Activated CD4-positive, alpha-beta memory T cell treated with anti-CD3 and anti-CD28 coated beads, Interleukin-2, amount 10 ng/mL, durations not matched to agents 7 days and 5 days (primary cell): ENCODE measurements around the gene PGPEP1. TPM values are rescaled to one million over a fixed set of nuclear protein-coding genes. Genes with fewer than 3 reads are reported as not detected.
"Not testable (repeated sequence)": the region's sequence is repeated elsewhere in the genome, so short reads cannot be mapped to it uniquely, and the experiment has no call there.

Experiments
- CTCF ChIA-PET: fragments of 350-600 bp; sonication (Branson Sonifier 250); formaldehyde crosslinking; loops from one replicate; lab custom pipeline; 2021; ENCODE audit warnings: antibody characterized with exemption, inconsistent platforms; lab: Charles Lee
- POLR2A ChIA-PET: fragments of 350-600 bp; sonication (Branson Sonifier 250); formaldehyde crosslinking; loops from one replicate; lab custom pipeline; 2021; ENCODE audit warnings: antibody characterized with exemption; lab: Charles Lee
- DNase-seq: peaks from one replicate; pipeline ENCODE4 v3.0.0-alpha.2; 2020
- H3K27ac Mint-ChIP-seq: one replicate; pipeline ENCODE4 v1.8.0; 2021; ENCODE audit warnings: mild to moderate bottlenecking, mixed read lengths
- H3K27me3 Mint-ChIP-seq: one replicate; pipeline ENCODE4 v1.8.0; 2021; ENCODE audit warnings: mixed read lengths
- H3K36me3 Mint-ChIP-seq: one replicate; pipeline ENCODE4 v1.8.0; 2021; ENCODE audit warnings: low read depth, mixed read lengths
- H3K4me1 Mint-ChIP-seq: one replicate; pipeline ENCODE4 v1.8.0; 2021; ENCODE audit warnings: mixed read lengths
- H3K4me3 Mint-ChIP-seq: one replicate; pipeline ENCODE4 v1.8.0; 2021; ENCODE audit warnings: mild to moderate bottlenecking, mixed read lengths
- H3K9me3 Mint-ChIP-seq: one replicate; pipeline ENCODE4 v1.8.0; 2021; ENCODE audit warnings: mixed read lengths
- total RNA-seq, 2 experiments: library from RNA; stranded (reverse); gene quantifications; one replicate each; pipeline ENCODE4 v1.2.3, GENCODE V29; 2021

Gene PGPEP1
- total RNA-seq, 2 experiments from 2014 or later: 42.7 to 44.0 TPM

DNA sequence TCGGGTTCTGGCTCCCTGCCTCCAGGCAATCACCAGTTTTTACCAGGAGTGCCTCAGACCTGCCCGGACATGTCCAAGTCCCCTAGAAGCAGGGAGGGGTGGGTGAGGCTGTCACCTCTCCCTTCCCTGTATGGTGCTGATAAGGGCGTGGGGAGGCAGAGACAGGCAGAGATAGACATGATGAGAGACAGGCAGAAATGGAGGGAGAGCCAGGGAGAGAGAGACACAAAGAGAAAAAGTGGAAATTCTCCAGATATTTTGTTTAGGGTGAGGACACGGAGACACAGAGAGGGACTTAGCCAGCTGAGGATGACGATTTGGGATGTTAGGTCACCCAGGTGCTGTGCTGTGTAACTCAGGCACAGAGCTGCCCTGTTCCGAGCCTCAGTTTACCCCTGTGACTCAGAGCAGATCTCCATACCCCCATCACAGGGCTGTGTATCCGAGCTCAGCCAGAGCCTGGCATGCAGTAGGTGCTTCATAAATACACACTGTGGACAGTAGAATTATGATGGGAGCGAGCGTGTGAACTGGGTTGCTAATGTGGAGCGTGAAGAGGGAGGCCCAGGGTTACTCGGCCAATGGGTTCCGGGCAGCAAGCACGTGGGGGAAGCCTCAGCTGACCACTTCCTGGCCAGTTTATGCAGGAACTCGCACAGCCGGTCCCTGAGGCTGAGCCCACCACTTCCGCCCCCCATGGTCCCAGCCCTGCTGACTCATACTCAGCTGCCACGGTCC, 33.7 kb downstream of the PGPEP1 start:
- peaks cover 17% of the 10 kb centered on the region for H3K4me1 Mint-ChIP-seq
- no peaks in the 10 kb centered on the region for H3K27me3 Mint-ChIP-seq
- peak overlapping the region; percentile 51 for H3K27ac Mint-ChIP-seq
- H3K36me3 Mint-ChIP-seq: no peaks in the 10 kb centered on the region
- CTCF ChIA-PET: interaction anchor here (0.5 to 1.0 kb wide), 5 partner anchors 14 to 98 kb away, joined by 3 to 4 read pairs (median 3); no protein-coding TSS in a partner anchor
- peak; percentile 83 for DNase-seq
- no peaks in the 10 kb centered on the region for H3K9me3 Mint-ChIP-seq
- POLR2A ChIA-PET: interaction anchor here (1.1 kb wide), 1 partner anchor 47 kb away, joined by 5 read pairs; no protein-coding TSS in a partner anchor
- H3K4me3 Mint-ChIP-seq: no peak overlapping the region

GRCh38 chr19:18377026-18377425, 36.6 kb downstream of the PGPEP1 start:
- Mint-ChIP-seq H3K27ac (no peak overlapping the region), H3K4me1 (peaks cover 20% of the 10 kb centered on the region), H3K27me3 (peaks cover 3% of the 10 kb centered on the region), H3K4me3 (no peak overlapping the region), H3K9me3 (no peaks in the 10 kb centered on the region), H3K36me3 (no peaks in the 10 kb centered on the region)
- CTCF ChIA-PET: interaction anchor here (0.7 to 1.6 kb wide), 3 partner anchors 11 to 38 kb away, joined by 3 to 7 read pairs (median 3); no protein-coding TSS in a partner anchor
- DNase-seq: no peak
- POLR2A ChIA-PET: no interaction called here

- Mint-ChIP-seq H3K9me3 (no peaks in the 10 kb centered on the region), H3K27me3 (peaks cover 6% of the 10 kb centered on the region), H3K36me3 (no peaks in the 10 kb centered on the region), H3K4me3 (no peak overlapping the region), H3K27ac (no peak overlapping the region), H3K4me1 (peaks cover 3% of the 10 kb centered on the region)
- DNase-seq: no peak
- CTCF ChIA-PET: interaction anchor here (0.6 to 2.0 kb wide), 4 partner anchors 9 to 134 kb away, joined by 3 to 12 read pairs (median 4); no protein-coding TSS in a partner anchor
- POLR2A ChIA-PET: interaction anchor here (1.1 kb wide), 1 partner anchor 14 kb away, joined by 6 read pairs; no protein-coding TSS in a partner anchor
These were observed 39.7 kb downstream of the PGPEP1 start for GRCh38 chr19:18379803-18380747.

- Mint-ChIP-seq H3K9me3 (no peaks in the 10 kb centered on the region), H3K27me3 (peaks cover 12% of the 10 kb centered on the region), H3K4me3 (no peak overlapping the region), H3K27ac (no peak overlapping the region), H3K4me1 (peaks cover 3% of the 10 kb centered on the region), H3K36me3 (no peaks in the 10 kb centered on the region)
- POLR2A ChIA-PET: interaction anchor here (0.5 to 1.1 kb wide), 2 partner anchors 15 to 174 kb away, joined by 3 to 6 read pairs; no protein-coding TSS in a partner anchor
- DNase-seq: no peak
- CTCF ChIA-PET: interaction anchor here (0.6 to 2.0 kb wide), 2 partner anchors 8 to 13 kb away, joined by 4 to 12 read pairs; no protein-coding TSS in a partner anchor
These were observed 40.4 kb downstream of the PGPEP1 start for GRCh38 chr19:18380843-18381242.

GRCh38 chr19:18383622-18384021, 43.2 kb downstream of the PGPEP1 start:
- DNase-seq, H3K27ac Mint-ChIP-seq, POLR2A ChIA-PET, H3K4me3 Mint-ChIP-seq, H3K36me3 Mint-ChIP-seq, H3K9me3 Mint-ChIP-seq: not testable (repeated sequence)
- Mint-ChIP-seq H3K27me3 (peaks cover 34% of the 10 kb centered on the region), H3K4me1 (peaks cover 17% of the 10 kb centered on the region)
- CTCF ChIA-PET: interaction anchor here (0.7 to 0.8 kb wide), 2 partner anchors 27 to 55 kb away, joined by 3 read pairs; no protein-coding TSS in a partner anchor

- no peaks in the 10 kb centered on the region for H3K36me3 Mint-ChIP-seq
- peaks cover 40% of the 10 kb centered on the region for H3K27me3 Mint-ChIP-seq
- H3K9me3 Mint-ChIP-seq: no peaks in the 10 kb centered on the region
- H3K27ac Mint-ChIP-seq: no peak overlapping the region
- POLR2A ChIA-PET: no interaction called here
- no peak overlapping the region for H3K4me3 Mint-ChIP-seq
- DNase-seq: no peak
- CTCF ChIA-PET: no interaction called here
- peaks cover 18% of the 10 kb centered on the region for H3K4me1 Mint-ChIP-seq
These were observed 44.4 kb downstream of the PGPEP1 start for GRCh38 chr19:18384775-18385174.

DNA sequence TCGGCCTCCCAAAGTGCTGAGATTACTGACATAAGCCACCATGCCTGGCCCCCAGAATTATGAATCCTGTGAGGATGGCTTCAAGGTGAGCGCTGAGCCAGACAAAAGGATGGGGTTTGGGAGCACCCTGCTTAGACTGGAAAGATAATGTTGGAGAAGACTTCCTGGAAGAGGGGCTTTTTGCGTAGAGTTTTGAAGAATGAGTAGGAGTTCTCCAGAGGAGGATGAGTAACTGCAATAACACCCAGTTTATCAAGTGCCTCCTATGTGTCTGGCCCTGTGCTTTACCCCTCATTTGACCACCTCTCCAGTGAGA, 44.9 kb downstream of the PGPEP1 start:
- Mint-ChIP-seq H3K4me1 (peaks cover 15% of the 10 kb centered on the region), H3K36me3 (no peaks in the 10 kb centered on the region), H3K9me3 (no peaks in the 10 kb centered on the region), H3K4me3 (no peak overlapping the region), H3K27me3 (peaks cover 42% of the 10 kb centered on the region), H3K27ac (no peak overlapping the region)
- no peak for DNase-seq
- ChIA-PET CTCF (interaction anchor here (0.7 to 6.5 kb wide), 4 partner anchors 26 to 106 kb away, joined by 3 to 58 read pairs (median 24); partner anchors contain the start of gene JUND), POLR2A (no interaction called here)

GRCh38 chr19:18385675-18386542, 45.5 kb downstream of the PGPEP1 start, which contains the start of gene GDF15:
TSS of gene GDF15 (plus strand) at chr19:18386158. CDS start at chr19:18386190, 32 bp downstream.
- peak; percentile 41 for DNase-seq
- H3K4me1 Mint-ChIP-seq: peaks cover 15% of the 10 kb centered on the region
- ChIA-PET CTCF (interaction anchor here (0.7 to 6.5 kb wide), 4 partner anchors 26 to 106 kb away, joined by 3 to 58 read pairs (median 24); partner anchors contain the start of gene JUND), POLR2A (no interaction called here)
- H3K27me3 Mint-ChIP-seq: peaks cover 48% of the 10 kb centered on the region
- no peak within 1 kb of the TSS for H3K4me3 Mint-ChIP-seq
- no peaks in the 10 kb centered on the region for H3K9me3 Mint-ChIP-seq
- H3K27ac Mint-ChIP-seq: no peak within 1 kb of the TSS
- no peaks in the 10 kb centered on the region for H3K36me3 Mint-ChIP-seq

- H3K4me1 Mint-ChIP-seq: peaks cover 15% of the 10 kb centered on the region
- H3K4me3 Mint-ChIP-seq: no peak overlapping the region
- peaks cover 50% of the 10 kb centered on the region for H3K27me3 Mint-ChIP-seq
- H3K36me3 Mint-ChIP-seq: no peaks in the 10 kb centered on the region
- no peak overlapping the region for H3K27ac Mint-ChIP-seq
- no peak for DNase-seq
- ChIA-PET CTCF (interaction anchor here (1.6 to 6.5 kb wide), 4 partner anchors 25 to 163 kb away, joined by 6 to 58 read pairs (median 24); partner anchors contain the start of gene JUND), POLR2A (no interaction called here)
- H3K9me3 Mint-ChIP-seq: no peaks in the 10 kb centered on the region
These were observed 46.3 kb downstream of the PGPEP1 start for GRCh38 chr19:18386543-18387271.

GRCh38 chr19:18388100-18388959, 47.9 kb downstream of the PGPEP1 start:
- H3K27ac Mint-ChIP-seq: no peak overlapping the region
- peak overlapping the region; percentile 44 for H3K4me3 Mint-ChIP-seq
- no peaks in the 10 kb centered on the region for H3K36me3 Mint-ChIP-seq
- H3K27me3 Mint-ChIP-seq: peaks cover 54% of the 10 kb centered on the region
- ChIA-PET POLR2A (interaction anchor here (1.9 to 2.2 kb wide), 4 partner anchors 26 to 109 kb away, joined by 9 to 12 read pairs (median 10); partner anchors contain the start of gene SSBP4), CTCF (interaction anchor here (0.6 to 6.5 kb wide), 33 partner anchors 8 to 440 kb away, joined by 3 to 58 read pairs (median 5); partner anchors contain the start of genes ELL, JUND, LRRC25 and LSM4)
- peak; percentile 81 for DNase-seq
- H3K9me3 Mint-ChIP-seq: no peaks in the 10 kb centered on the region
- H3K4me1 Mint-ChIP-seq: peaks cover 17% of the 10 kb centered on the region
